HG03139 (cell line): Measurements from ENCODE around the gene FCSK.
"Not testable (repeated sequence)": the region's sequence is repeated elsewhere in the genome, so short reads cannot be mapped to it uniquely, and the experiment has no call there.

ENCODE experiments used
- ATAC-seq: cut with Tn5 transposase; IDR thresholded peaks from one replicate; pipeline ENCODE4 v1.9.1; 2021; ENCODE audit not compliant: unreplicated experiment

FCSK gene

GRCh38 chr16:70454222-70455034 is at the start of gene FCSK:
Gene FCSK, plus strand, starts transcription at chr16:70454595. Its CDS starts 8,596 bp downstream, at chr16:70463191.
- ATAC-seq = peak; percentile 78

GRCh38 chr16:70406104-70406503 is 48.3 kb upstream of the FCSK start:
- not testable (repeated sequence) for ATAC-seq

GRCh38 chr16:70407811-70408274 is 46.6 kb upstream of the FCSK start:
- no peak for ATAC-seq

GRCh38 chr16:70410734-70411133 is 43.7 kb upstream of the FCSK start:
- ATAC-seq = no peak

GRCh38 chr16:70412385-70412784 is 42.0 kb upstream of the FCSK start:
- ATAC-seq = no peak

GRCh38 chr16:70413572-70413971 is 40.8 kb upstream of the FCSK start:
- ATAC-seq = not testable (repeated sequence)

GRCh38 chr16:70416748-70417616 is 37.4 kb upstream of the FCSK start:
- ATAC-seq = peak; percentile 57

GRCh38 chr16:70417661-70418060 is 36.7 kb upstream of the FCSK start:
- no peak for ATAC-seq

GRCh38 chr16:70418274-70418992 is 36.0 kb upstream of the FCSK start:
- ATAC-seq = no peak

GRCh38 chr16:70418993-70419318 is 35.4 kb upstream of the FCSK start:
- no peak for ATAC-seq

- ATAC-seq = no peak
Observed at GRCh38 chr16:70419384-70420327, 34.7 kb upstream of the FCSK start.

- ATAC-seq = no peak
Observed at GRCh38 chr16:70421014-70421413, 33.4 kb upstream of the FCSK start.

GRCh38 chr16:70421473-70422311 is 32.7 kb upstream of the FCSK start:
- no peak for ATAC-seq

GRCh38 chr16:70422543-70422942 is 31.9 kb upstream of the FCSK start:
- no peak for ATAC-seq

GRCh38 chr16:70427786-70428177 is 26.6 kb upstream of the FCSK start:
- no peak for ATAC-seq

GRCh38 chr16:70428178-70428998 is 26.0 kb upstream of the FCSK start:
- ATAC-seq = no peak

GRCh38 chr16:70429888-70430666 is 24.3 kb upstream of the FCSK start:
- no peak for ATAC-seq
